ENCODE data around the gene RAET1G.
"Not testable (repeated sequence)": the region's sequence is repeated elsewhere in the genome, so short reads cannot be mapped to it uniquely, and the experiment has no call there.

Gene RAET1G

DNA sequence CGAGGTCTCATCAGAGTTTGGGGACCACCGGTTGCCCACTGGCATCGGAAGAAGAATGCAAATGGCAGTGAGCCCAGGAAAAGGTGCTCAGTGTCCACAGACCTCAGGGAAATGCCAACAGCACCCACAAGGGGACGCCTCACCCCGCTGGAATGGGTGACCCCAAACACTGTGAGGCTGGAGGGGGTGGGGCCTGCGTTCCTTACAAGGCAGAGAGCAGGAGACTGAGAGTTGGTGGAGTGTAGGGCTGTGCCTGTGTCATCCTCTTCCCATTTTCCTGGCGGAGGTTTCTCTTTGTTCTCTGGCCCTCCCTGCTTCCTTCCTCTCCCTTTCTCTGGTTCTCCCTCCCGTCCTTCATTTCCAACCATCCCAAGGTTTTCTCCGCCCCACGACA is 31.0 kb upstream of the RAET1G start:
- in situ Hi-C loops (cut with HindIII; ENCODE audit: low sequenced_read_pairs) = not testable (repeated sequence)

DNA sequence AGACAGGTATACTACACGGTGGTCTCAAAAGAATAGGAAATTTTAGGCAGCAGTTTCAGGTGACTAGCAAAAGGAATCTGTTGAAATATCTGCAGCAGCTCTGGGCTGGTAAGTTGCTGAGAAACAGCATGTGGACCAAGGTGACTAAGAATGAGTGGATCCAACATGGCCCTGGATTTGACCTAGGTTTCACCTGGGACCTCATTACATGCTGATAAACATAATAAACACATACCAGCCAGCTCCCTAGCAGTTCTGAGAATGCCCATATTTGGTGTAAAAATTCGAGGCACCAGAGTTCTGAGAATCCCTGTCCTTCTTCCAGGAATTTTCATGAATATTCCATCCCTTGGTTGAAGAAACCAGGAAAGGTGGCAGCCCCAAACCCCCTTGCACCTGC is 30.5 kb upstream of the RAET1G start:
- in situ Hi-C loops (cut with HindIII; ENCODE audit: low sequenced_read_pairs) = not testable (repeated sequence)

- in situ Hi-C loops (cut with HindIII; ENCODE audit: low sequenced_read_pairs) = no loop called here
These were observed 28.7 kb upstream of the RAET1G start for GRCh38 chr6:149951626-149952025.

GRCh38 chr6:149951096-149951495 is 28.2 kb upstream of the RAET1G start:
- in situ Hi-C loops (cut with HindIII; ENCODE audit: low sequenced_read_pairs) = no loop called here

- in situ Hi-C loops (cut with HindIII; ENCODE audit: low sequenced_read_pairs) = no loop called here
These were observed 27.5 kb upstream of the RAET1G start for GRCh38 chr6:149950423-149950822.

DNA sequence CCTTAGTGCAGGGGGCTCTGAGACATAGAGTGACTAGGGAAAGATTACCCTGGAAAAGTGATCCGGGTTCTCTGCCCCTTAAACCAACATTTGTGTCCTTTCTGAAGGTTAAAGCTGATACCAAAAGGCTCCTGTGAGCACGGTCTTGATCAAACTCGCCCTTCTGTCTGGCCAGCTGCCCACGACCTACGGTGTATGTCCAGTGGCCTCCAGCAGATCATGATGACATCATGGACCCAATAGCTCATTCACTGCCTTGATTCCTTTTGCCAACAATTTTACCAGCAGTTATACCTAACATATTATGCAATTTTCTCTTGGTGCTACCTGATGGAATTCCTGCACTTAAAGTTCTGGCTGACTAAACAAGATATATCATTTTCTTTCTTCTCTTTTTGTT is 25.7 kb upstream of the RAET1G start:
- in situ Hi-C loops (cut with HindIII; ENCODE audit: low sequenced_read_pairs) = no loop called here

- in situ Hi-C loops (cut with HindIII; ENCODE audit: low sequenced_read_pairs) = no loop called here
These were observed 25.1 kb upstream of the RAET1G start for GRCh38 chr6:149948011-149948410.

GRCh38 chr6:149947533-149947932 is 24.6 kb upstream of the RAET1G start:
- in situ Hi-C loops (cut with HindIII; ENCODE audit: low sequenced_read_pairs) = not testable (repeated sequence)

GRCh38 chr6:149946631-149947030 is 23.7 kb upstream of the RAET1G start:
- in situ Hi-C loops (cut with HindIII; ENCODE audit: low sequenced_read_pairs) = not testable (repeated sequence)

DNA sequence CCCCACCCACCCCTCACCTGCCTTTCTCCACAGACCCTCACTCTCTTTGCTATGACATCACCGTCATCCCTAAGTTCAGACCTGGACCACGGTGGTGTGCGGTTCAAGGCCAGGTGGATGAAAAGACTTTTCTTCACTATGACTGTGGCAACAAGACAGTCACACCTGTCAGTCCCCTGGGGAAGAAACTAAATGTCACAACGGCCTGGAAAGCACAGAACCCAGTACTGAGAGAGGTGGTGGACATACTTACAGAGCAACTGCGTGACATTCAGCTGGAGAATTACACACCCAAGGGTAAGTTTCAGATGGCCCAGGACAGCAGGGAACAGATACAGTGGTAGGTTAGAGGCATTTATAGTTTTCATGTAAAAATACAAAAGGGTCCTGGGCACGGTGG is 22.4 kb upstream of the RAET1G start:
- in situ Hi-C loops (cut with HindIII; ENCODE audit: low sequenced_read_pairs) = not testable (repeated sequence)

GRCh38 chr6:149943321-149943720 is 20.4 kb upstream of the RAET1G start:
- in situ Hi-C loops (cut with HindIII; ENCODE audit: low sequenced_read_pairs) = not testable (repeated sequence)

GRCh38 chr6:149942461-149942829 is 19.5 kb upstream of the RAET1G start:
- in situ Hi-C loops (cut with HindIII; ENCODE audit: low sequenced_read_pairs) = no loop called here

- in situ Hi-C loops (cut with HindIII; ENCODE audit: low sequenced_read_pairs) = no loop called here
These were observed 18.9 kb upstream of the RAET1G start, which contains the start of gene ULBP2 for GRCh38 chr6:149941583-149942460. Gene ULBP2 (plus strand): TSS chr6:149942014. CDS start chr6:149942073, 59 bp downstream.

GRCh38 chr6:149940672-149940982 is 17.7 kb upstream of the RAET1G start:
- in situ Hi-C loops (cut with HindIII; ENCODE audit: low sequenced_read_pairs) = no loop called here

DNA sequence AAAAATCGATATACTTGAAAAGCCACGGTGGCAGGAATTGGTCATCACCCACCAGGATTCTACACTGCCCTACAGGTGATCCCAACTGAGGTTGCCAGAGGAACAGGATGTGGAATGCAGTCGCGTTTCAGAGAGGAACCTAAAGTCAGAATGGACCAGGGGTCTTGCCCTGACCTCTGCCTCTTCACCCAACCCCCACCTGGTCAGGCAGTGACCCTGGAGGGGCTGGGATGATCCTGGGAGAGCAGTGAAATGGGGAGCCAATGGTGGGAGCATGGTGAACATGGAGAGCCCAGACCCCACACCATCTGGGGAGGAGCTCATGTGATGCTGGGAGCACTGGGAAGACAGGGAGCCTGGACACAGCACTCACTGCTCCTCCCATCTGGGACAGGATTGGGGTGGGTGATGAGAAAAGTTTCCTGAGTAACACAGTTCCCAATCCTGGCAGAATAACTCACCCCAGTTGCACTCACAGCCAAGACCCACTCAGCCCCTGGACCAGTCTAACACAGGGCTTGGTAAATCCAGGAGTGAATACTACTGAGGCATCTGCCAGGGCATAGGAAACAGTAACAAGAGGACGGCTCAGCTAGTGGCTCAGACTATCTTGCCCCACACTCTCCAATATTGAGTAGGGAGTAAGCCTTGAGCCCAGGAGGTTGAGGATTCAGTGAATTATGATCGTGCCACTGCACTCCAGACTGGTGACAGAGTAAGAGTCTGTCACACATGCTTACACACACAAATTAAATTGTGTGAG is 17.2 kb upstream of the RAET1G start:
- in situ Hi-C loops (cut with HindIII; ENCODE audit: low sequenced_read_pairs) = no loop called here

DNA sequence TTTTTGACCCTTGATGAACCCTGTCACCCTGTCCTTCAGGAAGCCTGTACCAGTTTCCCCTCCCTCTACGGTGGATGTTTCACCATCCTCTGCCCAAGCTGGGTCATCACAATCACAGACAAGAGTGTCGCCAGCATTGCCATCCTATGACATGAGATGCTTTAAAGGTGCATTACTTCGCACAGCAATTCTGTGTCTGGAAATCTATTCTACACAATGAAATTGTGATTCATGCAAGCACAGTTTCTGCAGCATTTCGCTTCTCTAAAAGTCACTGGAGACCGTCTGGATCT is 16.4 kb upstream of the RAET1G start:
- in situ Hi-C loops (cut with HindIII; ENCODE audit: low sequenced_read_pairs) = no loop called here

- in situ Hi-C loops (cut with HindIII; ENCODE audit: low sequenced_read_pairs) = no loop called here
These were observed 15.8 kb upstream of the RAET1G start for GRCh38 chr6:149938571-149939355.

- in situ Hi-C loops (cut with HindIII; ENCODE audit: low sequenced_read_pairs) = not testable (repeated sequence)
These were observed 15.2 kb upstream of the RAET1G start for GRCh38 chr6:149938013-149938570.

DNA sequence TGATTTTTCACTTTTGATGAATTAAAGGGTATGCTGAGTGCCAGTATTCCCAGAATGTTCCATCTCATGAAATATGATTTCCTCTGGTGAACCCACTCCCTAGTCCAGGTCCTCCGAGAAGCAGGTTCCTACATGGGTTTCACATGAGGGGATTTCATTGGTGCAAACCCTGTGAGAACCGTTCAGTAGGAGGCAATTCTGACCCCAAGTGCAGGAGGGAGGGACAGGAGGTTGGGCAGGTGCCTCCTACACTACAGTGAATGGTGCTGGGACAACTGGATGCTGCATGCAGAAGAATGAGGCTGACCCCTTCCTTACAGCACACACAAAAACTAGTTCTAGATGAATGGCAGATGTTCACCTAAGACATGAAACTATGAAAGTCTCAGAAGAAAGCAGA is 13.8 kb upstream of the RAET1G start:
- in situ Hi-C loops (cut with HindIII; ENCODE audit: low sequenced_read_pairs) = no loop called here

GRCh38 chr6:149935668-149936067 is 12.7 kb upstream of the RAET1G start:
- in situ Hi-C loops (cut with HindIII; ENCODE audit: low sequenced_read_pairs) = no loop called here

- in situ Hi-C loops (cut with HindIII; ENCODE audit: low sequenced_read_pairs) = no loop called here
These were observed 12.3 kb upstream of the RAET1G start for GRCh38 chr6:149935246-149935645.

Data from endothelial cell of hepatic sinusoid (primary cell).